ENCODE results near the gene OR51A4.
"Not testable (repeated sequence)": the region's sequence is repeated elsewhere in the genome, so short reads cannot be mapped to it uniquely, and the experiment has no call there.

Gene OR51A4

GRCh38 chr11:4962816-4963215 is 15.4 kb upstream of the OR51A4 start:
- TF ChIP-seq CTCF (IDR thresholded peaks at IDR 0.05; ENCODE audit: extremely low read depth, missing control alignments) = no peak
- no peak for DNase-seq (ENCODE audit: low spot score)

GRCh38 chr11:4960877-4961276 is 13.5 kb upstream of the OR51A4 start:
- DNase-seq (ENCODE audit: low spot score) = no peak
- TF ChIP-seq CTCF (IDR thresholded peaks at IDR 0.05; ENCODE audit: extremely low read depth, missing control alignments) = no peak

- no peak for DNase-seq (ENCODE audit: low spot score)
- TF ChIP-seq CTCF (IDR thresholded peaks at IDR 0.05; ENCODE audit: extremely low read depth, missing control alignments) = no peak
Measured at GRCh38 chr11:4957396-4957795, 10.0 kb upstream of the OR51A4 start.

- not testable (repeated sequence) for DNase-seq (ENCODE audit: low spot score)
Measured at GRCh38 chr11:4955613-4956012, 8.2 kb upstream of the OR51A4 start, which contains the start of gene OR51A2. Gene OR51A2 (minus strand): TSS chr11:4955713. CDS start chr11:4955713, 0 bp downstream.

GRCh38 chr11:4936745-4937144 is 10.7 kb downstream of the OR51A4 start:
- DNase-seq (ENCODE audit: low spot score) = no peak
- no peak for TF ChIP-seq CTCF (IDR thresholded peaks at IDR 0.05; ENCODE audit: extremely low read depth, missing control alignments)

- no peak for TF ChIP-seq CTCF (IDR thresholded peaks at IDR 0.05; ENCODE audit: extremely low read depth, missing control alignments)
- no peak for DNase-seq (ENCODE audit: low spot score)
Measured at GRCh38 chr11:4932751-4933150, 14.7 kb downstream of the OR51A4 start.

GRCh38 chr11:4926608-4927007 is 20.8 kb downstream of the OR51A4 start:
- TF ChIP-seq CTCF (IDR thresholded peaks at IDR 0.05; ENCODE audit: extremely low read depth, missing control alignments) = no peak
- DNase-seq (ENCODE audit: low spot score) = no peak

- TF ChIP-seq CTCF (IDR thresholded peaks at IDR 0.05; ENCODE audit: extremely low read depth, missing control alignments) = no peak
- no peak for DNase-seq (ENCODE audit: low spot score)
Measured at GRCh38 chr11:4924239-4924638, 23.2 kb downstream of the OR51A4 start, which contains the start of gene OR51G1. Gene OR51G1 (minus strand): TSS chr11:4924339. CDS start chr11:4924339, 0 bp downstream.

Data from GM20000 (cell line).